NCI-H345 (cell line): ENCODE measurements around the gene TUFT1.
A peak's percentile ranks its signal among the peaks of the same experiment; 100 is the strongest.
"Not testable (repeated sequence)": the region's sequence is repeated elsewhere in the genome, so short reads cannot be mapped to it uniquely, and the experiment has no call there.

Experiments used
- DNase-seq: peaks from one replicate; lab custom pipeline; 2025; lab: John Stamatoyannopoulos, UW

The TUFT1 gene

GRCh38 chr1:151618470-151618869 lies 78.4 kb downstream of the TUFT1 start:
- DNase-seq: no peak

GRCh38 chr1:151618996-151619395 lies 78.9 kb downstream of the TUFT1 start:
- not testable (repeated sequence) for DNase-seq

GRCh38 chr1:151619489-151620093 lies 79.5 kb downstream of the TUFT1 start:
- peak; percentile 54 for DNase-seq

- DNase-seq: no peak
Measured at GRCh38 chr1:151620286-151620685, 80.2 kb downstream of the TUFT1 start.

GRCh38 chr1:151621351-151621750 lies 81.2 kb downstream of the TUFT1 start:
- no peak for DNase-seq

GRCh38 chr1:151624783-151625182 lies 84.7 kb downstream of the TUFT1 start:
- no peak for DNase-seq

- no peak for DNase-seq
Measured at GRCh38 chr1:151626740-151627334, 86.7 kb downstream of the TUFT1 start.

DNA sequence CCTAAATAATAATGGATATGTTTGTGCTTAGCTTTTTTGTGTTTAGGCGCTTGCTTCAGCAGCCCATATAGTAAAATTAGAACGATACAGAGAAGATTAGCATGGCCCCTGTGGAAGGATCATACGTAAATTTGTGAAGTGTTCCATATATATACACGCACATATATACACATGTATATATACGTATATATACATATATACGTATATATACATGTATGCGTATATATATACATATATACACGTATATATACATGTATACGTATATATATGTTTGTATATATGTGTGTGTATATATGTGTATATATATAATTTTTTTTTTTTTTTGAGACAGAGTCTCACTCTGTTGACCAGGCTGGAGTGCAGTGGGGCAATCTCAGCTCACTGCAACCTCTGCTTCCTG lies 89.2 kb downstream of the TUFT1 start:
- no peak for DNase-seq
